Spleen (tissue), 11 donors: ENCODE measurements around the gene NISCH. TPM values are rescaled to one million over a fixed set of nuclear protein-coding genes. Genes with fewer than 3 reads are reported as not detected.

Experiments
- DNase-seq: peaks from one replicate; pipeline ENCODE4 v3.0.0-alpha.2; 2020
- H3K27ac ChIP-seq, 8 donors: fragments of 200-600 bp; sonication (generic) in 7 of 8; 1 replicate in 4 of 8; 2 replicates in 4 of 8; pipeline versions ENCODE4 v1.5.0 to v1.8.0; 2016 to 2021; ENCODE audit warnings: inconsistent platforms in 4 of 8, mild to moderate bottlenecking in 4 of 8, moderate library complexity in 1 of 8
- H3K27me3 ChIP-seq, 7 donors: fragments of 200-600 bp; sonication (generic) in 6 of 7; replicated peaks in 1 of 7; 1 replicate in 4 of 7; 2 replicates in 3 of 7; pipeline versions ENCODE4 v1.5.0 to v1.8.0; 2016 to 2021; ENCODE audit warnings: inconsistent platforms in 3 of 7, mild to moderate bottlenecking in 1 of 7
- H3K36me3 ChIP-seq, 6 donors: fragments of 200-600 bp; sonication (generic) in 5 of 6; 1 replicate in 4 of 6; 2 replicates in 2 of 6; pipeline versions ENCODE4 v1.5.0 to v1.8.0; 2016 to 2021; ENCODE audit warnings: inconsistent platforms in 2 of 6
- H3K4me1 ChIP-seq, 6 donors: fragments of 200-600 bp; sonication (generic) in 5 of 6; 1 replicate in 3 of 6; 2 replicates in 3 of 6; pipeline versions ENCODE4 v1.5.0 to v1.8.0; 2016 to 2021; ENCODE audit warnings: inconsistent platforms in 3 of 6
- H3K4me3 ChIP-seq, 8 donors: fragments of 200-600 bp; sonication (generic) in 7 of 8; 1 replicate in 4 of 8; 2 replicates in 4 of 8; pipeline versions ENCODE4 v1.5.0 to v1.8.0; 2016 to 2021; ENCODE audit warnings: inconsistent platforms in 4 of 8, mild to moderate bottlenecking in 4 of 8, moderate library complexity in 2 of 8
- H3K9me3 ChIP-seq, 8 donors: fragments of 200-600 bp; sonication (generic) in 7 of 8; 1 replicate in 4 of 8; 2 replicates in 4 of 8; pipeline versions ENCODE4 v1.5.0 to v1.8.0; 2016 to 2021; ENCODE audit warnings: inconsistent platforms in 4 of 8
- CTCF ChIP-seq, 11 experiments: fragments of 200-600 bp in 7 of 11; fragments of 450-650 bp in 4 of 11; sonication (generic) in 4 of 11; IDR thresholded peaks in 8 of 11; conservative IDR thresholded peaks in 3 of 11; 1 replicate in 7 of 11; 2 replicates in 4 of 11; pipeline versions ENCODE4 v1.4.0 to v1.8.0; 2016 to 2021; ENCODE audit warnings: antibody characterized with exemption in 11 of 11, inconsistent platforms in 4 of 11, mild to moderate bottlenecking in 1 of 11
- POLR2A ChIP-seq, 3 donors: fragments of 450-650 bp; IDR thresholded peaks; one replicate each; pipeline ENCODE4 v1.5.1; 2017; ENCODE audit warnings: antibody characterized with exemption in 3 of 3, mild to moderate bottlenecking in 1 of 3
- POLR2AphosphoS5 ChIP-seq, 3 donors: sonication (generic); formaldehyde crosslinking; IDR thresholded peaks; one replicate each; pipeline ENCODE4 v1.5.1; 2017; ENCODE audit warnings: antibody characterized with exemption in 3 of 3
- WGBS, 5 donors: extraction: QIAGEN DNeasy Blood & Tissue Kit in 3 of 5; methylation state at CpG; one replicate each; pipeline versions ENCODE4 v1.1.5 to v1.1.7; 2013 to 2018; 5-methylcytosine and 5-hydroxymethylcytosine counted together
- intact Hi-C: fragments of 100-400 bp; cut with DNase I; formaldehyde crosslinking; loops from one replicate; pipeline ENCODE4 v1.15.0; 2023; ENCODE audit warnings: low total_unique reads
- polyA plus RNA-seq, 3 donors: library from polyadenylated mRNA; stranded (reverse); fragments of 200-250 nt; gene quantifications; one replicate each; pipeline ENCODE4 v1.2.1, GENCODE V29; 2013
- total RNA-seq, 7 donors: library from RNA; depleted of rRNA in 3 of 7; stranded (reverse); fragments of >200 nt in 3 of 7; fragmentation: NEBNext Ultra II Directional in 4 of 7; extraction: Animal tissue kit (Norgen Biotek cat#: 25700) in 4 of 7; gene quantifications; one replicate each; pipeline versions ENCODE4 v1.1.0 to v1.2.1, GENCODE V29; 2016 to 2021
- donor health status: healthy with polysubstance abuse.
- donor health status: DM: no; HTN: no; CAD: no; lungs with moderate emphysema.
- donor health status: DM: no; HTN: no; CAD: no.
- donor health status: Bipolar disorder and iron deficiency.
- donor health status: healthy.
- donor health status: DM: no; HTN: no; CAD: no.
- donor health status: DM: yes; HTN: yes; CAD: no.

NISCH gene
- total and polyA plus RNA-seq, 10 donors: 18.9 to 92.7 (median 78.8) TPM

GRCh38 chr3:52512727-52513126 lies 57.3 kb downstream of the NISCH start:
- no peak for DNase-seq
- TF ChIP-seq POLR2A (IDR thresholded peaks at IDR 0.05): no peak
- peak in 2 of 3 donors; percentile 35 to 68 for TF ChIP-seq POLR2AphosphoS5 (IDR thresholded peaks at IDR 0.05)
- TF ChIP-seq CTCF (IDR thresholded peaks at IDR 0.05 in 8 of 11, conservative IDR thresholded peaks at IDR 0.05 in 3 of 11): no peak

GRCh38 chr3:52513281-52513680 lies 57.9 kb downstream of the NISCH start:
- no peaks in the 10 kb centered on the region for H3K9me3 ChIP-seq
- H3K4me3 ChIP-seq: no peak overlapping the region
- peaks cover 0 to 6% (median 1%) of the 10 kb centered on the region in 6 donors for H3K4me1 ChIP-seq
- DNase-seq: no peak
- 88 to 94% (median 92%) methylated on average over 6 to 7 of the region's 7 CpGs; no CpG with 5 or more reads in 1 of the 5 donors for WGBS, 5 donors
- intact Hi-C loops: no loop called here
- H3K27me3 ChIP-seq: no peaks in the 10 kb centered on the region
- TF ChIP-seq POLR2AphosphoS5 (IDR thresholded peaks at IDR 0.05): no peak
- no peak overlapping the region for H3K27ac ChIP-seq
- peaks cover 0 to 100% (median 26%) of the 10 kb centered on the region in 6 donors for H3K36me3 ChIP-seq

More at GRCh38 chr3:52512727-52513126, 57.3 kb downstream of the NISCH start:
- H3K4me1 ChIP-seq: peaks cover 0 to 6% (median 0%) of the 10 kb centered on the region in 6 donors
- intact Hi-C loops: no loop called here
- H3K4me3 ChIP-seq: no peak overlapping the region
- no peaks in the 10 kb centered on the region for H3K9me3 ChIP-seq
- WGBS, 5 donors: 73 to 79% (median 77%) methylated on average over 12 to 17 of the region's 17 CpGs
- no peaks in the 10 kb centered on the region for H3K27me3 ChIP-seq
- H3K27ac ChIP-seq: no peak overlapping the region
- peaks cover 0 to 100% (median 30%) of the 10 kb centered on the region in 6 donors for H3K36me3 ChIP-seq

GRCh38 chr3:52514576-52514975 lies 59.2 kb downstream of the NISCH start:
- H3K27me3 ChIP-seq: no peaks in the 10 kb centered on the region
- WGBS, 5 donors: 72 to 91% (median 85%) methylated on average over 7 to 11 of the region's 11 CpGs

GRCh38 chr3:52515192-52515591 lies 59.8 kb downstream of the NISCH start:
- no peaks in the 10 kb centered on the region for H3K27me3 ChIP-seq
- peaks cover 0 to 100% (median 30%) of the 10 kb centered on the region in 6 donors for H3K36me3 ChIP-seq
- no peak for TF ChIP-seq POLR2A (IDR thresholded peaks at IDR 0.05)
- no peak for TF ChIP-seq POLR2AphosphoS5 (IDR thresholded peaks at IDR 0.05)
- no peak for TF ChIP-seq CTCF (IDR thresholded peaks at IDR 0.05 in 8 of 11, conservative IDR thresholded peaks at IDR 0.05 in 3 of 11)
- WGBS, 5 donors: 62 to 78% (median 67%) methylated on average over 6 of the region's 6 CpGs
- H3K4me3 ChIP-seq: no peak overlapping the region
- H3K9me3 ChIP-seq: no peaks in the 10 kb centered on the region
- intact Hi-C loops: no loop called here
- H3K4me1 ChIP-seq: peaks cover 0 to 10% (median 3%) of the 10 kb centered on the region in 6 donors
- peak overlapping the region in 1 of 8 donors; percentile 40 for H3K27ac ChIP-seq
- no peak for DNase-seq

More at GRCh38 chr3:52514576-52514975, 59.2 kb downstream of the NISCH start:
- H3K4me1 ChIP-seq: peaks cover 0 to 9% (median 3%) of the 10 kb centered on the region in 6 donors
- DNase-seq: no peak
- intact Hi-C loops: no loop called here
- peaks cover 0 to 100% (median 24%) of the 10 kb centered on the region in 6 donors for H3K36me3 ChIP-seq
- H3K27ac ChIP-seq: no peak overlapping the region
- H3K4me3 ChIP-seq: no peak overlapping the region
- TF ChIP-seq POLR2A (IDR thresholded peaks at IDR 0.05) (no peak), CTCF (IDR thresholded peaks at IDR 0.05 in 8 of 11, conservative IDR thresholded peaks at IDR 0.05 in 3 of 11) (no peak), POLR2AphosphoS5 (IDR thresholded peaks at IDR 0.05) (no peak)
- H3K9me3 ChIP-seq: no peaks in the 10 kb centered on the region
